GM23338 (cell line): ENCODE results near the gene FBN3.
A peak's percentile ranks its signal among the peaks of the same experiment; 100 is the strongest.

Experiments used
- CREB1 ChIP-seq: fragments of 250-450 bp; sonication (Bioruptor Pico); IDR thresholded peaks from 2 replicates; pipeline ENCODE4 v1.5.0; 2020; ENCODE audit warnings: low read depth, mild to moderate bottlenecking, moderate library complexity
- EZH2 ChIP-seq: fragments of 200-600 bp; sonication (generic); IDR thresholded peaks from one replicate; pipeline ENCODE4 v1.8.0; 2017; ENCODE audit warnings: antibody characterized with exemption, mild to moderate bottlenecking, low read depth; ENCODE audit not compliant: unreplicated experiment
- EZH2phosphoT487 ChIP-seq: fragments of 200-600 bp; sonication (generic); IDR thresholded peaks from one replicate; pipeline ENCODE4 v1.8.1; 2018; ENCODE audit warnings: antibody characterized with exemption; ENCODE audit not compliant: unreplicated experiment
- JUNB ChIP-seq: IDR thresholded peaks from one replicate; pipeline ENCODE4 v1.6.1; 2016; ENCODE audit warnings: antibody characterized with exemption; ENCODE audit not compliant: unreplicated experiment
- NANOG ChIP-seq: IDR thresholded peaks from 2 replicates; pipeline ENCODE4 v1.6.1; 2016; ENCODE audit warnings: antibody characterized with exemption, borderline replicate concordance
- POLR2AphosphoS5 ChIP-seq: IDR thresholded peaks from 2 replicates; pipeline ENCODE4 v1.6.1; 2016; ENCODE audit warnings: antibody characterized with exemption, low read depth
- ZNF331 ChIP-seq: fragments of 250-450 bp; sonication (Bioruptor Pico); IDR thresholded peaks from 2 replicates; pipeline ENCODE4 v1.5.0; 2020; ENCODE audit warnings: low read depth, mild to moderate bottlenecking, moderate library complexity
- TF ChIP-seq, protein P1 (sequence below), 2 experiments: fragments of 200-600 bp in 1 of 2; sonication (generic) in 1 of 2; conservative IDR thresholded peaks; 2 replicates each; pipeline versions ENCODE4 v1.5.1 to v1.6.1; 2016 to 2017; ENCODE audit warnings: antibody characterized with exemption in 2 of 2, low read depth in 2 of 2, mild to moderate bottlenecking in 2 of 2, moderate library complexity in 1 of 2
- TF ChIP-seq, protein P2 (sequence below): IDR thresholded peaks from 2 replicates; pipeline ENCODE4 v1.6.1; 2016; ENCODE audit warnings: antibody characterized with exemption
- TF ChIP-seq, protein P3 (sequence below): fragments of 250-450 bp; sonication (Bioruptor Pico); IDR thresholded peaks from 2 replicates; pipeline ENCODE4 v1.5.0; 2020; ENCODE audit warnings: mild to moderate bottlenecking, moderate library complexity

DNA sequence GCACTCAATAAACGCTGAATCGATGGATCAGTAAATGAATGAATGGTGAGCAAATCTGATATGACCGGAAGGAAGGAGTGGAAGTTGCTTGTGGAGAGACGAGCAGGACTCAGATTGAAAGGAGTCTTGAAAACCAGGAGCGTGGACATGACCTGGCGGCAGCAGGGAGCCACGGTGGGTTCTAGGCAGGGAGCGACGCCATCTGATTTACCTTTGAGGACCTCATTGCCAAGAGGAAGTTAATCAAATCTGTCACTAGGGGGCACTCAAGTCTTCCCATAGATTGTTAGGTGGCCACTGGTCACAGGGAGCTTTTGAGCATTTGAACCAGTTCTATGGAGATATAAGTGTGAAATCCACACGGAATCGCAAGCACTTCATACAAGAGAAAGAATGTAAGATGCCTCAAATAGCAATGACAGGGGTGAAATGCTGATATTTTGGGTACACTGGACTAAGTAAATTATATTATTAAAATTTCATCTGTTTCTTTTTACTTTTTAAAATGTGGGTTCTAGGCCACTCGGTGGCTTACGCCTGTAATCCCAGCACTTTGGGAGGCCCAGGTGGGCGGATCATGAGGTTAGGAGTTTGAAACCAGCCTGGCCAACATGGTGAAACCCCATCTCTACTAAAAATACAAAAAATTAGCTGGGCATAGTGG lies 9.2 kb upstream of the FBN3 start:
- no peak for TF ChIP-seq EZH2
- TF ChIP-seq, protein P1, sequence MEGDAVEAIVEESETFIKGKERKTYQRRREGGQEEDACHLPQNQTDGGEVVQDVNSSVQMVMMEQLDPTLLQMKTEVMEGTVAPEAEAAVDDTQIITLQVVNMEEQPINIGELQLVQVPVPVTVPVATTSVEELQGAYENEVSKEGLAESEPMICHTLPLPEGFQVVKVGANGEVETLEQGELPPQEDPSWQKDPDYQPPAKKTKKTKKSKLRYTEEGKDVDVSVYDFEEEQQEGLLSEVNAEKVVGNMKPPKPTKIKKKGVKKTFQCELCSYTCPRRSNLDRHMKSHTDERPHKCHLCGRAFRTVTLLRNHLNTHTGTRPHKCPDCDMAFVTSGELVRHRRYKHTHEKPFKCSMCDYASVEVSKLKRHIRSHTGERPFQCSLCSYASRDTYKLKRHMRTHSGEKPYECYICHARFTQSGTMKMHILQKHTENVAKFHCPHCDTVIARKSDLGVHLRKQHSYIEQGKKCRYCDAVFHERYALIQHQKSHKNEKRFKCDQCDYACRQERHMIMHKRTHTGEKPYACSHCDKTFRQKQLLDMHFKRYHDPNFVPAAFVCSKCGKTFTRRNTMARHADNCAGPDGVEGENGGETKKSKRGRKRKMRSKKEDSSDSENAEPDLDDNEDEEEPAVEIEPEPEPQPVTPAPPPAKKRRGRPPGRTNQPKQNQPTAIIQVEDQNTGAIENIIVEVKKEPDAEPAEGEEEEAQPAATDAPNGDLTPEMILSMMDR (conservative IDR thresholded peaks at IDR 0.05; ENCODE audit: low read depth in 2 of 2) = peak; percentile 76 to 94
- TF ChIP-seq ZNF331 (CRISPR knock-in tag) = no peak
- TF ChIP-seq NANOG = no peak
- TF ChIP-seq EZH2phosphoT487 = no peak
- no peak for TF ChIP-seq POLR2AphosphoS5
- TF ChIP-seq JUNB = no peak
- no peak; the same call in 1 of the 2 replicates for TF ChIP-seq CREB1 (CRISPR knock-in tag)
- TF ChIP-seq, protein P2, sequence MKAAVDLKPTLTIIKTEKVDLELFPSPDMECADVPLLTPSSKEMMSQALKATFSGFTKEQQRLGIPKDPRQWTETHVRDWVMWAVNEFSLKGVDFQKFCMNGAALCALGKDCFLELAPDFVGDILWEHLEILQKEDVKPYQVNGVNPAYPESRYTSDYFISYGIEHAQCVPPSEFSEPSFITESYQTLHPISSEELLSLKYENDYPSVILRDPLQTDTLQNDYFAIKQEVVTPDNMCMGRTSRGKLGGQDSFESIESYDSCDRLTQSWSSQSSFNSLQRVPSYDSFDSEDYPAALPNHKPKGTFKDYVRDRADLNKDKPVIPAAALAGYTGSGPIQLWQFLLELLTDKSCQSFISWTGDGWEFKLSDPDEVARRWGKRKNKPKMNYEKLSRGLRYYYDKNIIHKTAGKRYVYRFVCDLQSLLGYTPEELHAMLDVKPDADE = no peak
- TF ChIP-seq, protein P3, sequence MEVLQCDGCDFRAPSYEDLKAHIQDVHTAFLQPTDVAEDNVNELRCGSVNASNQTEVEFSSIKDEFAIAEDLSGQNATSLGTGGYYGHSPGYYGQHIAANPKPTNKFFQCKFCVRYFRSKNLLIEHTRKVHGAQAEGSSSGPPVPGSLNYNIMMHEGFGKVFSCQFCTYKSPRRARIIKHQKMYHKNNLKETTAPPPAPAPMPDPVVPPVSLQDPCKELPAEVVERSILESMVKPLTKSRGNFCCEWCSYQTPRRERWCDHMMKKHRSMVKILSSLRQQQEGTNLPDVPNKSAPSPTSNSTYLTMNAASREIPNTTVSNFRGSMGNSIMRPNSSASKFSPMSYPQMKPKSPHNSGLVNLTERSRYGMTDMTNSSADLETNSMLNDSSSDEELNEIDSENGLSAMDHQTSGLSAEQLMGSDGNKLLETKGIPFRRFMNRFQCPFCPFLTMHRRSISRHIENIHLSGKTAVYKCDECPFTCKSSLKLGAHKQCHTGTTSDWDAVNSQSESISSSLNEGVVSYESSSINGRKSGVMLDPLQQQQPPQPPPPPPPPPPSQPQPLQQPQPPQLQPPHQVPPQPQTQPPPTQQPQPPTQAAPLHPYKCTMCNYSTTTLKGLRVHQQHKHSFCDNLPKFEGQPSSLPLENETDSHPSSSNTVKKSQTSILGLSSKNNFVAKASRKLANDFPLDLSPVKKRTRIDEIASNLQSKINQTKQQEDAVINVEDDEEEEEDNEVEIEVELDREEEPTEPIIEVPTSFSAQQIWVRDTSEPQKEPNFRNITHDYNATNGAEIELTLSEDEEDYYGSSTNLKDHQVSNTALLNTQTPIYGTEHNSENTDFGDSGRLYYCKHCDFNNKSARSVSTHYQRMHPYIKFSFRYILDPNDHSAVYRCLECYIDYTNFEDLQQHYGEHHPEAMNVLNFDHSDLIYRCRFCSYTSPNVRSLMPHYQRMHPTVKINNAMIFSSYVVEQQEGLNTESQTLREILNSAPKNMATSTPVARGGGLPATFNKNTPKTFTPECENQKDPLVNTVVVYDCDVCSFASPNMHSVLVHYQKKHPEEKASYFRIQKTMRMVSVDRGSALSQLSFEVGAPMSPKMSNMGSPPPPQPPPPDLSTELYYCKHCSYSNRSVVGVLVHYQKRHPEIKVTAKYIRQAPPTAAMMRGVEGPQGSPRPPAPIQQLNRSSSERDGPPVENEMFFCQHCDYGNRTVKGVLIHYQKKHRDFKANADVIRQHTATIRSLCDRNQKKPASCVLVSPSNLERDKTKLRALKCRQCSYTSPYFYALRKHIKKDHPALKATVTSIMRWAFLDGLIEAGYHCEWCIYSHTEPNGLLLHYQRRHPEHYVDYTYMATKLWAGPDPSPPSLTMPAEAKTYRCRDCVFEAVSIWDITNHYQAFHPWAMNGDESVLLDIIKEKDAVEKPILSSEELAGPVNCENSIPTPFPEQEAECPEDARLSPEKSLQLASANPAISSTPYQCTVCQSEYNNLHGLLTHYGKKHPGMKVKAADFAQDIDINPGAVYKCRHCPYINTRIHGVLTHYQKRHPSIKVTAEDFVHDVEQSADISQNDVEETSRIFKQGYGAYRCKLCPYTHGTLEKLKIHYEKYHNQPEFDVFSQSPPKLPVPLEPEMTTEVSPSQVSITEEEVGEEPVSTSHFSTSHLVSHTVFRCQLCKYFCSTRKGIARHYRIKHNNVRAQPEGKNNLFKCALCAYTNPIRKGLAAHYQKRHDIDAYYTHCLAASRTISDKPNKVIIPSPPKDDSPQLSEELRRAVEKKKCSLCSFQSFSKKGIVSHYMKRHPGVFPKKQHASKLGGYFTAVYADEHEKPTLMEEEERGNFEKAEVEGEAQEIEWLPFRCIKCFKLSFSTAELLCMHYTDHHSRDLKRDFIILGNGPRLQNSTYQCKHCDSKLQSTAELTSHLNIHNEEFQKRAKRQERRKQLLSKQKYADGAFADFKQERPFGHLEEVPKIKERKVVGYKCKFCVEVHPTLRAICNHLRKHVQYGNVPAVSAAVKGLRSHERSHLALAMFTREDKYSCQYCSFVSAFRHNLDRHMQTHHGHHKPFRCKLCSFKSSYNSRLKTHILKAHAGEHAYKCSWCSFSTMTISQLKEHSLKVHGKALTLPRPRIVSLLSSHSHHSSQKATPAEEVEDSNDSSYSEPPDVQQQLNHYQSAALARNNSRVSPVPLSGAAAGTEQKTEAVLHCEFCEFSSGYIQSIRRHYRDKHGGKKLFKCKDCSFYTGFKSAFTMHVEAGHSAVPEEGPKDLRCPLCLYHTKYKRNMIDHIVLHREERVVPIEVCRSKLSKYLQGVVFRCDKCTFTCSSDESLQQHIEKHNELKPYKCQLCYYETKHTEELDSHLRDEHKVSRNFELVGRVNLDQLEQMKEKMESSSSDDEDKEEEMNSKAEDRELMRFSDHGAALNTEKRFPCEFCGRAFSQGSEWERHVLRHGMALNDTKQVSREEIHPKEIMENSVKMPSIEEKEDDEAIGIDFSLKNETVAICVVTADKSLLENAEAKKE = no peak
